ENCODE data around the gene TERT.

DNA sequence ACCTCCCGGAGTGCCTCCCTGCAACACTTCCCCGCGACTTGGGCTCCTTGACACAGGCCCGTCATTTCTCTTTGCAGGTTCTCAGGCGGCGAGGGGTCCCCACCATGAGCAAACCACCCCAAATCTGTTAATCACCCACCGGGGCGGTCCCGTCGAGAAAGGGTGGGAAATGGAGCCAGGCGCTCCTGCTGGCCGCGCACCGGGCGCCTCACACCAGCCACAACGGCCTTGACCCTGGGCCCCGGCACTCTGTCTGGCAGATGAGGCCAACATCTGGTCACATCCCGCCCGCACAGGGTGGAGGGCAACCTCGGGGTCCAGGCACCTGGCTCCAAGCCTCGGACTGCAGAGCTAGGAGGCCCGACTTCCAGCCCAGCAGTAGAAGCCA is 776 bp upstream of the TERT start:
- TF ChIP-seq, protein P1, sequence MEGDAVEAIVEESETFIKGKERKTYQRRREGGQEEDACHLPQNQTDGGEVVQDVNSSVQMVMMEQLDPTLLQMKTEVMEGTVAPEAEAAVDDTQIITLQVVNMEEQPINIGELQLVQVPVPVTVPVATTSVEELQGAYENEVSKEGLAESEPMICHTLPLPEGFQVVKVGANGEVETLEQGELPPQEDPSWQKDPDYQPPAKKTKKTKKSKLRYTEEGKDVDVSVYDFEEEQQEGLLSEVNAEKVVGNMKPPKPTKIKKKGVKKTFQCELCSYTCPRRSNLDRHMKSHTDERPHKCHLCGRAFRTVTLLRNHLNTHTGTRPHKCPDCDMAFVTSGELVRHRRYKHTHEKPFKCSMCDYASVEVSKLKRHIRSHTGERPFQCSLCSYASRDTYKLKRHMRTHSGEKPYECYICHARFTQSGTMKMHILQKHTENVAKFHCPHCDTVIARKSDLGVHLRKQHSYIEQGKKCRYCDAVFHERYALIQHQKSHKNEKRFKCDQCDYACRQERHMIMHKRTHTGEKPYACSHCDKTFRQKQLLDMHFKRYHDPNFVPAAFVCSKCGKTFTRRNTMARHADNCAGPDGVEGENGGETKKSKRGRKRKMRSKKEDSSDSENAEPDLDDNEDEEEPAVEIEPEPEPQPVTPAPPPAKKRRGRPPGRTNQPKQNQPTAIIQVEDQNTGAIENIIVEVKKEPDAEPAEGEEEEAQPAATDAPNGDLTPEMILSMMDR (IDR thresholded peaks at IDR 0.05): no peak
- no peak for TF ChIP-seq POLR2A (IDR thresholded peaks at IDR 0.05)
